Tibial nerve (tissue), 4 donors: ENCODE data around the gene SHD. TPM values are rescaled to one million over a fixed set of nuclear protein-coding genes. Genes with fewer than 3 reads are reported as not detected.
"Not testable (repeated sequence)": the region's sequence is repeated elsewhere in the genome, so short reads cannot be mapped to it uniquely, and the experiment has no call there.

Experiments used
- DNase-seq, 2 donors: peaks; one replicate each; pipeline ENCODE4 v3.0.0-alpha.2; 2019; ENCODE audit warnings: low spot score in 2 of 2
- H3K27ac ChIP-seq, 4 donors: fragments of 200-600 bp; sonication (generic) in 3 of 4; one replicate each; pipeline ENCODE4 v1.5.1; 2017 to 2019; ENCODE audit warnings: mild to moderate bottlenecking in 1 of 4
- H3K27me3 ChIP-seq, 2 donors: fragments of 200-600 bp; sonication (generic) in 1 of 2; one replicate each; pipeline versions ENCODE4 v1.5.1 to v1.6.0; 2017 to 2019
- H3K36me3 ChIP-seq, 3 donors: fragments of 200-600 bp; sonication (generic); one replicate each; pipeline ENCODE4 v1.5.1; 2018 to 2019
- H3K4me1 ChIP-seq, 4 donors: fragments of 200-600 bp; sonication (generic) in 3 of 4; one replicate each; pipeline ENCODE4 v1.5.1; 2017 to 2019
- H3K4me3 ChIP-seq, 4 donors: fragments of 200-600 bp; sonication (generic) in 3 of 4; one replicate each; pipeline ENCODE4 v1.5.1; 2017 to 2019; ENCODE audit warnings: mild to moderate bottlenecking in 1 of 4, moderate library complexity in 1 of 4
- H3K9me3 ChIP-seq, 4 donors: fragments of 200-600 bp; sonication (generic) in 3 of 4; one replicate each; pipeline ENCODE4 v1.5.1; 2017 to 2019
- CTCF ChIP-seq, 5 experiments: fragments of 200-600 bp in 3 of 5; fragments of 450-650 bp in 2 of 5; sonication (generic) in 3 of 5; IDR thresholded peaks; one replicate each; pipeline ENCODE4 v1.5.1; 2016 to 2019; ENCODE audit warnings: antibody characterized with exemption in 5 of 5, mild to moderate bottlenecking in 3 of 5, moderate library complexity in 2 of 5
- EP300 ChIP-seq, 2 donors: sonication (generic); formaldehyde crosslinking; IDR thresholded peaks; one replicate each; pipeline ENCODE4 v1.6.1; 2017; ENCODE audit warnings: antibody characterized with exemption in 2 of 2, mild to moderate bottlenecking in 1 of 2
- POLR2A ChIP-seq, 2 donors: fragments of 450-650 bp; IDR thresholded peaks; one replicate each; pipeline ENCODE4 v1.6.1; 2017; ENCODE audit warnings: antibody characterized with exemption in 2 of 2, mild to moderate bottlenecking in 2 of 2, moderate library complexity in 2 of 2
- WGBS, 2 donors: methylation state at CpG; one replicate each; pipeline ENCODE4 v1.1.5; 2018; 5-methylcytosine and 5-hydroxymethylcytosine counted together
- total RNA-seq, 4 donors: library from RNA; depleted of rRNA; stranded (reverse); fragments of >200 nt; gene quantifications; one replicate each; pipeline ENCODE4 v1.1.0, GENCODE V29; 2016

Gene SHD
- total RNA-seq, 4 donors from 2014 or later, result not detected

- peaks cover 0 to 3% (median 0%) of the 10 kb centered on the region in 4 donors for H3K4me1 ChIP-seq
- no peak for DNase-seq
- no peak overlapping the region for H3K4me3 ChIP-seq
- WGBS, 2 donors, result 82 to 83% methylated on average over 25 to 30 of the region's 30 CpGs
- H3K27ac ChIP-seq, result no peak overlapping the region
- H3K9me3 ChIP-seq, result peaks cover 0 to 5% (median 0%) of the 10 kb centered on the region in 4 donors
- no peaks in the 10 kb centered on the region for H3K27me3 ChIP-seq
- H3K36me3 ChIP-seq, result peaks cover 2 to 98% (median 12%) of the 10 kb centered on the region in 3 donors
- TF ChIP-seq EP300 (IDR thresholded peaks at IDR 0.05) (no peak), POLR2A (IDR thresholded peaks at IDR 0.05) (no peak), CTCF (IDR thresholded peaks at IDR 0.05) (no peak)
Measured at GRCh38 chr19:4267901-4268815, 10.9 kb upstream of the SHD start.

GRCh38 chr19:4268816-4269430, 10.1 kb upstream of the SHD start:
- Histone ChIP-seq H3K27me3 (no peaks in the 10 kb centered on the region), H3K4me3 (no peak overlapping the region), H3K9me3 (peaks cover 0 to 5% (median 0%) of the 10 kb centered on the region in 4 donors), H3K36me3 (peaks cover 2 to 93% (median 12%) of the 10 kb centered on the region in 3 donors), H3K4me1 (peaks cover 0 to 3% (median 0%) of the 10 kb centered on the region in 4 donors), H3K27ac (no peak overlapping the region)
- TF ChIP-seq POLR2A (IDR thresholded peaks at IDR 0.05), result no peak
- no peak for TF ChIP-seq CTCF (IDR thresholded peaks at IDR 0.05)
- no peak for TF ChIP-seq EP300 (IDR thresholded peaks at IDR 0.05)
- DNase-seq, result no peak
- 85 to 87% methylated on average over 12 to 13 of the region's 13 CpGs for WGBS, 2 donors

- Histone ChIP-seq H3K9me3 (peaks cover 0 to 5% (median 0%) of the 10 kb centered on the region in 4 donors), H3K36me3 (peaks cover 0 to 55% (median 0%) of the 10 kb centered on the region in 3 donors), H3K27ac (no peak overlapping the region), H3K4me1 (no peaks in the 10 kb centered on the region), H3K27me3 (peaks cover 0 to 7% of the 10 kb centered on the region in 2 donors), H3K4me3 (no peak overlapping the region)
- WGBS, 2 donors, result 52 to 63% methylated on average over 10 of the region's 10 CpGs
- no peak for TF ChIP-seq POLR2A (IDR thresholded peaks at IDR 0.05)
- TF ChIP-seq EP300 (IDR thresholded peaks at IDR 0.05), result no peak
- no peak for TF ChIP-seq CTCF (IDR thresholded peaks at IDR 0.05)
- DNase-seq, result no peak
Measured at GRCh38 chr19:4272894-4273293, 6.2 kb upstream of the SHD start.

DNA sequence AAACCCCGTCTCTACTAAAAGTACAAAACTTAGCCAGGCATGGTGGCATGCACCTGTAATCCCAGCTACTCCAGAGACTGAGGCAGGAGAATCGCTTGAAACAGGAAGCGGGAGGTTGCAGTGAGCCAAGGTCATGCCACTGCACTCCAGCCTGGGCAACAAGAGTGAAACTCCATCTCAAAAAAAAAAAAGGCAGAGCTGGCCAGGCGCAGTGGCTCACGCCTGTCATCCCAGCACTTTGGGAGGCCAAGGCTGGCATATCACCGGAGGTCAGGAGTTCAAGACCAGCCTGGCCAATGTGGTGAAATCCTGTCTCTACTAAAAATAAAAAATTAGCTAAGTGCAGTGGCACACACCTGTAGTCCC, 4.8 kb upstream of the SHD start:
- H3K4me1 ChIP-seq, H3K4me3 ChIP-seq, H3K27ac ChIP-seq, H3K9me3 ChIP-seq, DNase-seq: not testable (repeated sequence)
- H3K27me3 ChIP-seq, result peaks cover 0 to 21% of the 10 kb centered on the region in 2 donors
- H3K36me3 ChIP-seq, result peaks cover 0 to 41% (median 0%) of the 10 kb centered on the region in 3 donors
- 86 to 89% methylated on average over 6 of the region's 6 CpGs for WGBS, 2 donors

GRCh38 chr19:4277191-4277696, 1.8 kb upstream of the SHD start:
- Histone ChIP-seq H3K4me3 (no peak overlapping the region), H3K27me3 (peaks cover 0 to 50% of the 10 kb centered on the region in 2 donors), H3K36me3 (peaks cover 0 to 11% (median 0%) of the 10 kb centered on the region in 3 donors), H3K27ac (no peak overlapping the region), H3K9me3 (no peaks in the 10 kb centered on the region), H3K4me1 (peaks cover 0 to 20% (median 6%) of the 10 kb centered on the region in 4 donors)
- DNase-seq, result no peak
- WGBS, 2 donors, result 24 to 26% methylated on average over 16 of the region's 16 CpGs
- no peak for TF ChIP-seq POLR2A (IDR thresholded peaks at IDR 0.05)
- TF ChIP-seq EP300 (IDR thresholded peaks at IDR 0.05), result no peak
- TF ChIP-seq CTCF (IDR thresholded peaks at IDR 0.05), result no peak
